NCI-H1048 (cell line): ENCODE data around the gene XPR1.

ENCODE experiments used
- DNase-seq: peaks from one replicate; lab custom pipeline; 2025; lab: John Stamatoyannopoulos, UW

The XPR1 gene

GRCh38 chr1:180631766-180632325 is at the start of gene XPR1:
Gene XPR1, plus strand, starts transcription at chr1:180632022. Its CDS starts 180 bp downstream, at chr1:180632202.
- DNase-seq, result peak; percentile 100

GRCh38 chr1:180584869-180585268 is 47.0 kb upstream of the XPR1 start:
- no peak for DNase-seq

GRCh38 chr1:180585994-180586359 is 45.8 kb upstream of the XPR1 start:
- no peak for DNase-seq

- no peak for DNase-seq
Observed at GRCh38 chr1:180586671-180587155, 45.1 kb upstream of the XPR1 start.

GRCh38 chr1:180588121-180588520 is 43.7 kb upstream of the XPR1 start:
- DNase-seq, result no peak

DNA sequence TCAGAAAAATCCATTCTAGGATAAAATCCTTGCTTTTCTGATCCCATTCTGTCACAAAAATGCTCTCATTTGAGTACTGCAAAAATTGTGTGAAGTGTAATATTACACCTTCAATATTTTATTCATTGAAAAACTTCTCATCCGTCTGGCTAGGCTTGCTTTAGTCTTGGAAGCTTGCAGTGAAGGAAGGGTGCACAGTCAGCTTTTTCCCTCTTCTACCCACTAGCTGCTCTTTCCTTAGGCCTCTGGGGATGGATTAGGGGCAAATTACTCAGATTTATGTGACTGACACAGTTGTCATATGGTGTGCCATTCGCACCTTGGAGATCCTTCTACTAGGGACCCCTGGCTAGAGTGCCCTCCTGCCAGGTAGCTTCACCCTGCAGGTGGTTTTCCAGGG is 40.9 kb upstream of the XPR1 start:
- no peak for DNase-seq

- no peak for DNase-seq
Observed at GRCh38 chr1:180593382-180593781, 38.4 kb upstream of the XPR1 start.

GRCh38 chr1:180594723-180595122 is 37.1 kb upstream of the XPR1 start:
- no peak for DNase-seq

DNA sequence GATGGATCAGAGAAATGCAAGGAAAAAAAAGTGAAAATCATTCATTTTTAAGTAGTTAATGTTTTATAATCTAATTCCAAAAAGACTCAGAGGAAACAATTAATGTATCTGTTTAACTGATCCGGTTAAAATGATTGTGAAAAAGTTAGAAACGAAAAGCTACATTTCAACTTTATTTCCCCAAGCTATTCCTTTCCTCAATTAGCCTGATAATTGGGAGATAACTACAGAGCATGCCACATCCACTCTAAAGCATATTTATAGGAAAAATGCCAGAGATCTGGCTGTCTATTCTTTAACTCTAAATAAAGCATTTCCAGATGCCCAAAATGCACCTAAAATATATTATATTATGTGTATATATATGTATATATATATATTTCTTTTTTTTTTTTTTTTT is 35.9 kb upstream of the XPR1 start:
- DNase-seq, result no peak

DNA sequence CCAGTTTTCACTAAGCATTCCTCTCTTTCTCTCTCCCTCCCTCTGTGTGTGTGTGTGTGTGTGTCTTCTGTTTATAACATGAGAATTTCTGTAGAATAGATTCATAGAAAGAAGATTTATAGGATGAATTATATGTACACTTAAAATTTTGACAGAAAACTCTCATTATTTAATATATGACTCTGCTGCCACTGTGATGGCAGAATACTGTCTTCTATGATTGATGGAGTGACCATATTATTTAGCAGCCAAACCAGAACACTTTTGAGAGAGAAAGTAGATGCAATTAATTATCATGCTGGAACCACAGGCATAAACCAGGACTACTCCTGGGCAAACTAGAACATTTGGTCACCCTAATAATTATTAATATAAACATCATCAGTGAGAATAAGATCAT is 34.3 kb upstream of the XPR1 start:
- no peak for DNase-seq

- no peak for DNase-seq
Observed at GRCh38 chr1:180598333-180598974, 33.4 kb upstream of the XPR1 start.

GRCh38 chr1:180600343-180600742 is 31.5 kb upstream of the XPR1 start:
- no peak for DNase-seq

DNA sequence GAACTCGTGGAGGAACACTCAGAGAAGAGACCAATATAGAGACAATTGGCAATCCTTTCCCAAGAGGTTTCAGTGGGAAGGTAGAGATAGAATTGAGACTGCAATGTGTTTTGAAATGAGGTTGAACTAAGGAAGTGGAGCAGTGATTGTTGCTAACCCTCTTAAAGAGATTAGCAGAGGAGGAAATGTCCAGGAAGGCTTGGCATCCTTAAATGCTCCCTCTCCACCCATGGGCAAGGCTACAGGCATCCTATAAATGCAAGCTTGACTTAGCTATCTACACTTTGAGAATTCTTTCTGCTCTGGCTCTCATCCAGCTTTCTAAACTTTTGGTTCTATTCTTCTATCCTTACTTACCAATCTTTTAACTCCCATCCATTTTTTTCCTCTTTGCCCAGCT is 30.3 kb upstream of the XPR1 start:
- DNase-seq, result no peak

DNA sequence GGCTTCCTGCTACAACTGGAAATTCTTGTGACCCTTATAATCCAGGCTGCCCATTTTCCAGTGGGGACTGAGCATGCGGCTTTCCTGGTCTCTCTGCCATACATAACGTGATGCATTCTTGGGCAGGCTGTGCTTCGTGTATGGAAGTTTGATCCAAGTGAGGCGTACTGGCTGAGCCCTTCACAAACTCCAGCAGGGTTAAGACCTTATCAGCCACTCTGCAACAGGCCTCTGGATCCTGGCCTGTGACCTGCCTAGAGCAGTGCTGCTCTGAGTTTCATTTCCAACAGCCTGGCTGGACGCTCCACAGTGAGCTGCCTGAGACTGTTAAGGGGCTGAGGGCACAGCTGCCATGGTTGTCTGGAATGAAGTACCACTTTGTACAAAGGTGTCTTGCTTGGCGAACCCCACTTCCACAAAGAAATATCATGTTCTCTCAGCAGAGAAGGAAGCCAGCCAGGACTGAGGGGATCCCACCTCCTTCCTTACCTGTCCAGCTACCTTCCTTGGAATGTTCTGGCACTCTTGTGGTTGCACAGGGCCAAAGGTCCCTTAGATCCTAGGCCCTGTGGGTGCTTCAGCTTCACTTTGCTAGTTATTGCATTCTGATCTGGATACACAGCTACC is 28.5 kb upstream of the XPR1 start:
- DNase-seq, result no peak

- no peak for DNase-seq
Observed at GRCh38 chr1:180603850-180604226, 28.0 kb upstream of the XPR1 start.

GRCh38 chr1:180606155-180606554 is 25.7 kb upstream of the XPR1 start:
- no peak for DNase-seq

DNA sequence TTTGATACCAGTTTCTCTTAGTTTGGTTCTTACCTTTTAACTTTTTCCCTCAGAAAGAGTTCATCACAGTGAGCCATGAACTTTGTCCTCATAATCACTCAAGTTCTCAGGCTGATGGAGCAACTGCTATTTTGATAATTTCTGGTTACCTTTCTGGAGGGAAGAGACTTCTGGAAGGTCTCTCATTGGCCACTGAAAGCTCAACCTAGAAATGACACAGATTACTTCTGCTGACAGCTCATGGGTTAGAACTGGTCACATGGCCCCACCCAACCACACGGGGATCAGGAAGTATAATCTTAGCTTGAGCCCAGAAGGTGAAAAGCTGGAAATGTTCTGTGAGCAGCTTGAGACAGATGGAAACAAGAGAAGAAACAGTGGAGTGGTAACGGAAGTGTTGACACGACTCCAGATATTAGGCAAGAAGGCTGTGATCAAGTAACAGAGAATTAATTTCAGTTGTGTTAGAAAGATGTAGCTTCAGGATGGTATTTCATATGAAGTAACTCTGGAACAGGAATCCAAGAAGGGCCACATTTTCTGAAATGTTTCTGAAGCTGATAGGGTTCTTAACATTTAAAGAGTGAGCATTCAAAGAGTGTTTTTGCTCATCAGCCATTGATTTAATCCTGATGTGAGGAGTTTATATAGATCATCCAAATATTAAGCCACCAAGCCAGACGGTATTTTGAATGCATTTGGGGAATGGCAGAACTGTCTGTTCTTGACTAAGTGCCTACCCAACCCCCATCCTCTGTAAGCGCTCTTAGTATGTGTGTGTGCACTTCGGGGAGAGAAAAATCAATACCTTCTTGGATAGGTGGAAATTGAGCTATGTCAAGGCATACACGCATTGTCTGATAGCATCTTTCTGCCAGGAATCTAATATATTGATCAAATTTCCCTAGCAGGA is 21.9 kb upstream of the XPR1 start:
- no peak for DNase-seq

DNA sequence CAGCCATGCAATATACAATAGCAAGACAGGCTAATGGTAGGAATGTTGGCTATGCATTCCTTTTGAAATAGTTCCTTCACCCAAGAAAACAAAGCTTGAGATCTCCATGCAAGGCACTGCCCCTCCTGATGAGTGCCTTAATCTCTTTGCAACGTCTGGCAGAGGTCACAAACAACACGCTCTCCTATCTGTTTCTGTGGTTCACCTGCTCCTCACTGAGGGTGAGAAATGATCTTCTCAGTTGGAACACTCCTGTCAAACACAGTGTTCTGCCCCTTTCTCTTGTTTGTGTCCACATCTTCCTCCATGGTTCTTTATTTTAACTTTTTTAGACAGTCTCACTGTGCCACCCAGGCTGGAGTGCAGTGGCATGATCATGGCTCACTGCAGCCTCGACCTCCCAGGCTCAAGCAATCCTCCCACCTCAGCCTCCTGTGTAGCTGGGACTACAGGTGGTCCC is 21.2 kb upstream of the XPR1 start:
- no peak for DNase-seq

GRCh38 chr1:180611016-180611930 is 20.5 kb upstream of the XPR1 start:
- DNase-seq, result no peak

GRCh38 chr1:180612632-180613031 is 19.2 kb upstream of the XPR1 start:
- no peak for DNase-seq

GRCh38 chr1:180614730-180615129 is 17.1 kb upstream of the XPR1 start:
- no peak for DNase-seq
